Ishikawa (cell line): Measurements from ENCODE around the gene PHLPP2.

ENCODE experiments used
- CEBPB ChIP-seq: IDR thresholded peaks from 2 replicates; pipeline ENCODE4 v1.6.1; 2012
- CREB1 ChIP-seq: IDR thresholded peaks from 2 replicates; pipeline ENCODE4 v1.6.1; 2012; ENCODE audit warnings: low read depth
- EGR1 ChIP-seq: IDR thresholded peaks from 2 replicates; pipeline ENCODE4 v1.6.1; 2012
- EP300 ChIP-seq: IDR thresholded peaks from 2 replicates; pipeline ENCODE4 v1.6.1; 2012; ENCODE audit warnings: borderline replicate concordance
- FOXM1 ChIP-seq: IDR thresholded peaks from 2 replicates; pipeline ENCODE4 v1.6.1; 2012; ENCODE audit warnings: low read depth, borderline replicate concordance
- NFIC ChIP-seq: IDR thresholded peaks from 2 replicates; pipeline ENCODE4 v1.6.1; 2012
- RAD21 ChIP-seq: IDR thresholded peaks from 2 replicates; pipeline ENCODE4 v1.6.1; 2012; ENCODE audit warnings: low read depth
- TAF1 ChIP-seq: IDR thresholded peaks from 2 replicates; pipeline ENCODE4 v1.6.1; 2012; ENCODE audit warnings: low read depth, mild to moderate bottlenecking
- TCF12 ChIP-seq: IDR thresholded peaks from 2 replicates; pipeline ENCODE4 v1.6.1; 2012; ENCODE audit warnings: low read depth
- TEAD4 ChIP-seq: IDR thresholded peaks from 2 replicates; pipeline ENCODE4 v1.6.1; 2012
- YY1 ChIP-seq: IDR thresholded peaks from 2 replicates; pipeline ENCODE4 v1.6.1; 2012; ENCODE audit warnings: low read depth
- ZBTB7A ChIP-seq: IDR thresholded peaks from 2 replicates; pipeline ENCODE4 v1.6.1; 2012; ENCODE audit warnings: low read depth
- TF ChIP-seq, protein P1 (sequence below): IDR thresholded peaks from 2 replicates; pipeline ENCODE4 v1.6.1; 2012
- TF ChIP-seq, protein P2 (sequence below): IDR thresholded peaks from 2 replicates; pipeline ENCODE4 v1.6.1; 2012; ENCODE audit warnings: low read depth, mild to moderate bottlenecking
- TF ChIP-seq, protein P3 (sequence below): IDR thresholded peaks from 2 replicates; pipeline ENCODE4 v1.6.1; 2012

PHLPP2 gene

DNA sequence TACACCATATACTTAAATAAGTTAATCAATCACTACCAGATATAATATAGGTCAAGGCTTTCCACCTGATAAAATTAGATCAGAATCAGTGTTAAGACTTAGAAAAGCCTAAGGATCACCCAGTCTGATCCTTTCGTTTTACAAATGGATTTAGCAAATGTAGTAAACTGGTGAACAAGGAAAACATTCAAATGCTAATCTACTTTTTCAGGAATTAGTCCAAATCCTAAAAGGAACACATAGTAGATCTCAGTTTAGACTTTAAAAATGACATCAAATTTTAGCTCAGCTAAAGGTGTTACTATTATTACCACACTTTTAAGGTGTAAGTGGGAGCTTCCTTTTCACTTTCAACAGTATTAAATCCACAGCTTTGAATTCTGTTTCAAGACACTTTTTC lies 12.0 kb downstream of the PHLPP2 start:
- no peak for TF ChIP-seq CEBPB
- no peak for TF ChIP-seq NFIC
- no peak for TF ChIP-seq TAF1
- TF ChIP-seq FOXM1: no peak
- no peak for TF ChIP-seq TEAD4
- no peak for TF ChIP-seq CREB1
- TF ChIP-seq, protein P1, sequence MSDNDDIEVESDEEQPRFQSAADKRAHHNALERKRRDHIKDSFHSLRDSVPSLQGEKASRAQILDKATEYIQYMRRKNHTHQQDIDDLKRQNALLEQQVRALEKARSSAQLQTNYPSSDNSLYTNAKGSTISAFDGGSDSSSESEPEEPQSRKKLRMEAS: no peak

DNA sequence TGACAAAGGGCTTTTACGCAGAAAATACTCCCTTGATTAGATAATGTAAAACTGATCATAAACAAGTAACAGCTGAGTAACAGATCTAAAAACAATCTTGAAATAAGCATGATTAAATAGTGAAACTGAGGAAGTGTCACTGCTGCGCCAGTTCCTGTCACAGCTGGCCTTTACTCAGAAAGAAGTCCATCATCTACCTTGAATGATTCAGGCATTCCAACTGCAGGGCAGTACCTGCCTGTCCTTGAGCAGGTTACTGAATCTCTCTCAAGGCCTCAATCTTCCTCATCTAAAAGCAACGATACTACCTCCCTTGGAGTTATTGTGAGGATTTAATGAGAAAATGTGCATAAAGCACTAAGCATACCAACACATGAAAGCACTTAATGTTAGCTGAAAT lies 12.7 kb downstream of the PHLPP2 start:
- TF ChIP-seq EGR1 (no peak), NFIC (no peak), FOXM1 (no peak), CREB1 (no peak), CEBPB (no peak), ZBTB7A (no peak), YY1 (no peak), TAF1 (no peak), EP300 (no peak), RAD21 (no peak), TCF12 (no peak), TEAD4 (no peak)
- TF ChIP-seq, protein P1: no peak
- TF ChIP-seq, protein P2, sequence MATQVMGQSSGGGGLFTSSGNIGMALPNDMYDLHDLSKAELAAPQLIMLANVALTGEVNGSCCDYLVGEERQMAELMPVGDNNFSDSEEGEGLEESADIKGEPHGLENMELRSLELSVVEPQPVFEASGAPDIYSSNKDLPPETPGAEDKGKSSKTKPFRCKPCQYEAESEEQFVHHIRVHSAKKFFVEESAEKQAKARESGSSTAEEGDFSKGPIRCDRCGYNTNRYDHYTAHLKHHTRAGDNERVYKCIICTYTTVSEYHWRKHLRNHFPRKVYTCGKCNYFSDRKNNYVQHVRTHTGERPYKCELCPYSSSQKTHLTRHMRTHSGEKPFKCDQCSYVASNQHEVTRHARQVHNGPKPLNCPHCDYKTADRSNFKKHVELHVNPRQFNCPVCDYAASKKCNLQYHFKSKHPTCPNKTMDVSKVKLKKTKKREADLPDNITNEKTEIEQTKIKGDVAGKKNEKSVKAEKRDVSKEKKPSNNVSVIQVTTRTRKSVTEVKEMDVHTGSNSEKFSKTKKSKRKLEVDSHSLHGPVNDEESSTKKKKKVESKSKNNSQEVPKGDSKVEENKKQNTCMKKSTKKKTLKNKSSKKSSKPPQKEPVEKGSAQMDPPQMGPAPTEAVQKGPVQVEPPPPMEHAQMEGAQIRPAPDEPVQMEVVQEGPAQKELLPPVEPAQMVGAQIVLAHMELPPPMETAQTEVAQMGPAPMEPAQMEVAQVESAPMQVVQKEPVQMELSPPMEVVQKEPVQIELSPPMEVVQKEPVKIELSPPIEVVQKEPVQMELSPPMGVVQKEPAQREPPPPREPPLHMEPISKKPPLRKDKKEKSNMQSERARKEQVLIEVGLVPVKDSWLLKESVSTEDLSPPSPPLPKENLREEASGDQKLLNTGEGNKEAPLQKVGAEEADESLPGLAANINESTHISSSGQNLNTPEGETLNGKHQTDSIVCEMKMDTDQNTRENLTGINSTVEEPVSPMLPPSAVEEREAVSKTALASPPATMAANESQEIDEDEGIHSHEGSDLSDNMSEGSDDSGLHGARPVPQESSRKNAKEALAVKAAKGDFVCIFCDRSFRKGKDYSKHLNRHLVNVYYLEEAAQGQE: no peak
- TF ChIP-seq, protein P3, sequence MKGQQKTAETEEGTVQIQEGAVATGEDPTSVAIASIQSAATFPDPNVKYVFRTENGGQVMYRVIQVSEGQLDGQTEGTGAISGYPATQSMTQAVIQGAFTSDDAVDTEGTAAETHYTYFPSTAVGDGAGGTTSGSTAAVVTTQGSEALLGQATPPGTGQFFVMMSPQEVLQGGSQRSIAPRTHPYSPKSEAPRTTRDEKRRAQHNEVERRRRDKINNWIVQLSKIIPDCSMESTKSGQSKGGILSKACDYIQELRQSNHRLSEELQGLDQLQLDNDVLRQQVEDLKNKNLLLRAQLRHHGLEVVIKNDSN: no peak

DNA sequence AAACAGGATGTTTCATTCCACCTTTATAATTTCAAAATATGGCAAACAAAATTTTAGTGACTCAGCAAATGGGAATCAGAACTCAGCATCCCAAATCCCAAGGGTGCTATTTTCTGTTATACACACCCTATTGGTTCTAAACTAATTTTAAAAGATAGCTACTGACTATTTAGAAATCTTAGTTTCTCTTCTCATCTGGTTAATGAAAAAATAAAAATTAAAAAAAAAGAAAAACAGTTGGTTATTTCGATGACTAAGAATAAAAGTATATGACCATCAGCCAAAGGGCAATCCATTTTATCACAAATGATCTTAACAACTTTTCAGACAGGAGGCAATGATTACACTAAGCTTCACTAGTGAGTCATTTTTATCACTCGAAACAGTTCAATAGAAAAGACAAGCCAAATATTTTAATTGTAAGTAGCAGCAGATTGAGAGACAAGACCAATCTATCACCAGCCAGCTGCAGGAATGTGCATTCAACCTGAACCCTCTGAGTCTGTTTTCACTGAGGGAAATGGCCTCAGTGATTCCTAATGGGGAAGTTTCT lies 15.2 kb downstream of the PHLPP2 start:
- TF ChIP-seq CEBPB: no peak
- TF ChIP-seq TEAD4: no peak

DNA sequence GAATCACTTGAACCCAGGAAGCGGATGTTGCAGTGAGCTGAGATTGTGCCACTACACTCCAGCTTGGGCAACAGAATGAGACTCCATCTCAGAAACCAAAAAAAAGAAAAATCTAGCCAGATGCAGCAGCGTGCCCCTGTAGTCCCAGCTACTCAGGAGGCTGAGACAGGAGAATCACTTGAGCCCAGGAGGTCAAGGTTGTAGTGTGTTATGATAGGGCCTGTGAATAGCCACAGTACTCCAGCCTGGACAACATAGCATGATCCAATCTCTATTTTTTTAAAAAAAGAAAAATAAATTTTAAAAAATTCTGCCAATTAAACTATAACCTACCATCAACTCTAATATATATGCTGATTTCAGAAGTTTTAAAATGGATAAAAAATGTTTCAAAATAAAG lies 15.8 kb downstream of the PHLPP2 start:
- no peak for TF ChIP-seq FOXM1
- TF ChIP-seq, protein P3: no peak

DNA sequence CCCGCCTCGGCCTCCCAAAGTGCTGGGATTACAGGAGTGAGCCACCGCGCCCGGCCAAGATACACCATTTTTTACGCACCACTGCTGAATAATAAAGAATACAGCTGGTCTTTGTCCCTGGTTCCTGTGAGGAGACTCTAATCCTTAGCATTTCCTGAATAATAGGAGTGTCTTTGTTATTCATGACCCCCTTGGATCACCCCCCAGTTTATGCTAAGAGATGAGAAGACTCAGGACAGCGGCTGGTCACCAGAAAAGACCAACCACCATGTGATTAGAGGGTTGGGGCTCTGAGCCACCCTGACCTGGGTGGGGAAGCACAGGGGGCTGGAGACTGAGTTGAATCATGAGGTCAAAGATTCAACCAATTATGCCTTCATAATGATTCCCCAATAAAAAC lies 17.3 kb downstream of the PHLPP2 start:
- no peak for TF ChIP-seq EP300
- no peak for TF ChIP-seq CEBPB
- no peak for TF ChIP-seq TAF1
- no peak for TF ChIP-seq RAD21
- TF ChIP-seq, protein P1: no peak
- TF ChIP-seq CREB1: no peak
- no peak for TF ChIP-seq EGR1
- TF ChIP-seq TCF12: no peak
- TF ChIP-seq, protein P2: no peak
- TF ChIP-seq ZBTB7A: no peak
- TF ChIP-seq TEAD4: no peak
- TF ChIP-seq, protein P3: no peak
- no peak for TF ChIP-seq NFIC
- no peak for TF ChIP-seq FOXM1

DNA sequence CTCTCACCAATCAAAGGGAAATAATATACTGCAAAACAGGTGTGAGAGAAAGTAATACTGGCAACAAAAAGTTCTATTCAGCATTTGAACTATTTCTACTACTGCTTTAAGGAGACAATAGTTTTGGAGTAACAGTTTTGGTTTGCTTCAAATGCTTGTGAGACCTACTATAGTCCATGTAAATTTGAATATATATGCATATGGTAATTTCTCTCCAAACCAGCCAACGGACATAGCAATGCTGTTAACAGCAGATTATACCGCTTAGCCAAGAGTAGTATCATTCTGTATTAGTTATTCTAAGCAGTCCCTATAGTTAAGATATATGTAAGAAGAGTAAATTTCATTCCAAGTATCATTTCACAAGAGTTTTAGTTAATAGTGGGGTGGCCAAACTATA lies 18.5 kb downstream of the PHLPP2 start:
- no peak for TF ChIP-seq TAF1
- no peak for TF ChIP-seq YY1
- no peak for TF ChIP-seq TCF12
- no peak for TF ChIP-seq NFIC
- no peak for TF ChIP-seq EP300
